DMS53 treated with DMSO at 0.1 percent for 48 hours (cell line): ENCODE results near the gene SGPL1.
"Not testable (repeated sequence)": the region's sequence is repeated elsewhere in the genome, so short reads cannot be mapped to it uniquely, and the experiment has no call there.

ENCODE experiments used
- DNase-seq: peaks from one replicate; lab custom pipeline; 2025; ENCODE audit not compliant: unreplicated experiment; lab: John Stamatoyannopoulos, UW

SGPL1 gene, protein sequence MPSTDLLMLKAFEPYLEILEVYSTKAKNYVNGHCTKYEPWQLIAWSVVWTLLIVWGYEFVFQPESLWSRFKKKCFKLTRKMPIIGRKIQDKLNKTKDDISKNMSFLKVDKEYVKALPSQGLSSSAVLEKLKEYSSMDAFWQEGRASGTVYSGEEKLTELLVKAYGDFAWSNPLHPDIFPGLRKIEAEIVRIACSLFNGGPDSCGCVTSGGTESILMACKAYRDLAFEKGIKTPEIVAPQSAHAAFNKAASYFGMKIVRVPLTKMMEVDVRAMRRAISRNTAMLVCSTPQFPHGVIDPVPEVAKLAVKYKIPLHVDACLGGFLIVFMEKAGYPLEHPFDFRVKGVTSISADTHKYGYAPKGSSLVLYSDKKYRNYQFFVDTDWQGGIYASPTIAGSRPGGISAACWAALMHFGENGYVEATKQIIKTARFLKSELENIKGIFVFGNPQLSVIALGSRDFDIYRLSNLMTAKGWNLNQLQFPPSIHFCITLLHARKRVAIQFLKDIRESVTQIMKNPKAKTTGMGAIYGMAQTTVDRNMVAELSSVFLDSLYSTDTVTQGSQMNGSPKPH

GRCh38 chr10:70815504-70816219, at the start of gene SGPL1:
TSS of gene SGPL1 (plus strand) at chr10:70815948. CDS start at chr10:70816854, 906 bp downstream.
- peak; percentile 58 for DNase-seq

- DNase-seq: not testable (repeated sequence)
Measured at GRCh38 chr10:70768026-70768685, 47.6 kb upstream of the SGPL1 start.

GRCh38 chr10:70769121-70769520, 46.6 kb upstream of the SGPL1 start:
- DNase-seq: no peak

DNA sequence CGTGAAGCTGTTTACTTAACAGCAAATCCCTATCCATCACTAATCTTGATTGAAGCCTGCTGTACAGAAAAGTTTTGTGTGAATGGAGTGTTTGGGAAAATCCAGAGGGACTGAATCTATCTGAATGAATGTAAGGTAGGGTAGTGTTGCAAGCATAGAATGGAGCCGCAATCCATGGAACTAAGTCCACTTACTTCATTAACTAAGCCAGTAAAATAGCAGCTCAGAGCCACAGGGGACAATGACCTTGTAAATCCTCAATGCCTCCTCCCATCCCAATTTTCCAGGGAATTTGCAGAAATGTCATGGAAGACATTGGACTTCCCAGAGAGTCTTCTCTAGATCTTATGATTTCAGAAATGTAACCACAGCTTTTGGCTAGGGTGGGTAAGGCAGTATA, 45.7 kb upstream of the SGPL1 start:
- DNase-seq: no peak

- not testable (repeated sequence) for DNase-seq
Measured at GRCh38 chr10:70770516-70770915, 45.2 kb upstream of the SGPL1 start.

- no peak for DNase-seq
Measured at GRCh38 chr10:70771311-70772194, 44.2 kb upstream of the SGPL1 start.

DNA sequence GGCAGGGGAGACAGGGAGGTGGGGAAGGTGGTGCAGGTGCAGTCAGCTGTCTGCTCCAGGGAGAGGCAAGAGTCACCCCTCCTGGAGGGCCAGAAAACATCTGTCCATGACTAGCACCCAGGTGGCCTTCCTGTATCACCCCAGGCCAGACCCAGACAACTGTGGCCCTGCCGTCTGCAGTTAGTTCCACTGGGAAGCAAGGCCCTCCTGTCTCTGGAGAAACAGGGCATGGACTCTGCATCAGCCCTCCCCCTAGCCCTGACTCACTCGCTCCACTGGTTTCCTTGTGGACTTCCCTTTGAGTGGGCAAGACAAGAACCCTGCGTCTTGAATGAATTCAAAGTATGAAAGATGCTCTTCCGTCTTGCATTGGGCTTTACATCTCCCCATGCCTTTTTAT, 43.1 kb upstream of the SGPL1 start:
- DNase-seq: no peak

GRCh38 chr10:70773461-70773860, 42.3 kb upstream of the SGPL1 start:
- DNase-seq: no peak

GRCh38 chr10:70773965-70774809, 41.6 kb upstream of the SGPL1 start:
- DNase-seq: no peak

GRCh38 chr10:70774810-70775678, 40.7 kb upstream of the SGPL1 start:
- DNase-seq: no peak

GRCh38 chr10:70775679-70776454, 39.9 kb upstream of the SGPL1 start:
- DNase-seq: no peak

- DNase-seq: no peak
Measured at GRCh38 chr10:70776455-70777005, 39.2 kb upstream of the SGPL1 start.

GRCh38 chr10:70777063-70777875, 38.5 kb upstream of the SGPL1 start:
- DNase-seq: no peak

DNA sequence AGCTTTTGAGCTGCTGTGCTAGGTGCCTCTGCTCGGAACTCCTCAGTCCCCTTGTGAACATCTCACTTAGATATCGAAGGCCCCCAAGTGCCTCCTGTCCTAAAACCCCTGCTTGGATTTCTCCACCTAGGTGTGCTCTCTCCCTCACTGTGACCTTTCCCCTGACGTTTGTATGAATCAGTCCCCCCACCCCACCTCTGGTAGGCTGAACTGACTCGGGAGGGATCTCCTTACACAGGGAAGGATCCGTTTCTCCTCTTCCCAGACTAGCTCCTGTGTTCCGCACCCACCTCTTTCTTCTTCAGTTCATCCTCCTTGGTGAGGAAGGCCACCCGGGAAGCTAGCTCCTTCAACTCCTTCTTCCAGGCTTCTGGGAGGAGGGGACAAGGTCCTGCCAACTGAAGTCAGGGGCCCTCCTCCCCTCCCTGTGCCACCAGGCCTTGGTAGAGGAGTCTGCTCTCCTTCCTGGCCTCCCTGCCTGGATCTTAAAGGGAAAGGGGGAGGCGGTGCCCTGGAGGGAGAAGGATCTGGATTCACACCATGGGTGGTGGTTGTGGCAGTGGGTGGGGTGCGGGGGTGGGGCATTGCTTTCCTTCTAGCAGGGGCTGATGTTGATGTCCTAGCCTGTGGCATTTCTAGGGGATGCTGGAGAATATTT, 37.4 kb upstream of the SGPL1 start:
- DNase-seq: no peak

- DNase-seq: no peak
Measured at GRCh38 chr10:70779088-70779487, 36.7 kb upstream of the SGPL1 start.
